Thyroid gland (tissue), 4 donors: ENCODE results near the gene NEK6. TPM values are rescaled to one million over a fixed set of nuclear protein-coding genes. Genes with fewer than 3 reads are reported as not detected.
"Not testable (repeated sequence)": the region's sequence is repeated elsewhere in the genome, so short reads cannot be mapped to it uniquely, and the experiment has no call there.

Source experiments
- DNase-seq, 2 donors: peaks; one replicate each; pipeline ENCODE4 v3.0.0-alpha.2; 2019
- H3K27ac ChIP-seq, 3 donors: fragments of 200-600 bp; sonication (generic); 1 replicate in 2 of 3; 2 replicates in 1 of 3; pipeline ENCODE4 v1.5.1; 2016 to 2019; ENCODE audit warnings: mild to moderate bottlenecking in 1 of 3, moderate library complexity in 1 of 3
- H3K27me3 ChIP-seq: fragments of 200-600 bp; sonication (generic); one replicate; pipeline ENCODE4 v1.5.1; 2019
- H3K36me3 ChIP-seq, 2 donors: fragments of 200-600 bp; sonication (generic); one replicate each; pipeline ENCODE4 v1.5.1; 2016 to 2019
- H3K4me1 ChIP-seq, 2 donors: fragments of 200-600 bp; sonication (generic); one replicate each; pipeline ENCODE4 v1.5.1; 2017 to 2019
- H3K4me3 ChIP-seq, 3 donors: fragments of 200-600 bp; sonication (generic); replicated peaks in 1 of 3; 1 replicate in 2 of 3; 2 replicates in 1 of 3; pipeline ENCODE4 v1.5.1; 2016; ENCODE audit warnings: mild to moderate bottlenecking in 1 of 3
- H3K9me3 ChIP-seq: fragments of 200-600 bp; sonication (generic); one replicate; pipeline ENCODE4 v1.5.1; 2017
- POLR2A ChIP-seq, 2 donors: fragments of 450-650 bp; IDR thresholded peaks; one replicate each; pipeline ENCODE4 v1.6.1; 2017; ENCODE audit warnings: antibody characterized with exemption in 2 of 2, mild to moderate bottlenecking in 2 of 2, moderate library complexity in 1 of 2
- WGBS, 2 donors: methylation state at CpG; one replicate each; pipeline ENCODE4 v1.1.5; 2017; 5-methylcytosine and 5-hydroxymethylcytosine counted together
- intact Hi-C: fragments of 100-400 bp; cut with DNase I; formaldehyde crosslinking; loops from one replicate; pipeline ENCODE4 v1.15.1; 2023
- total RNA-seq, 4 donors: library from RNA; depleted of rRNA; stranded (reverse); fragments of >200 nt; gene quantifications; one replicate each; pipeline ENCODE4 v1.2.3, GENCODE V29; 2016
- TF ChIP-seq, protein P1 (sequence below), 6 experiments: fragments of 200-600 bp in 3 of 6; fragments of 450-650 bp in 3 of 6; sonication (generic) in 3 of 6; IDR thresholded peaks; one replicate each; pipeline ENCODE4 v1.5.1; 2016 to 2019; ENCODE audit warnings: antibody characterized with exemption in 6 of 6, mild to moderate bottlenecking in 2 of 6, inconsistent platforms in 1 of 6, moderate library complexity in 1 of 6

NEK6 gene
- total RNA-seq, 4 donors from 2014 or later: 10.7 to 12.8 (median 11.0) TPM

DNA sequence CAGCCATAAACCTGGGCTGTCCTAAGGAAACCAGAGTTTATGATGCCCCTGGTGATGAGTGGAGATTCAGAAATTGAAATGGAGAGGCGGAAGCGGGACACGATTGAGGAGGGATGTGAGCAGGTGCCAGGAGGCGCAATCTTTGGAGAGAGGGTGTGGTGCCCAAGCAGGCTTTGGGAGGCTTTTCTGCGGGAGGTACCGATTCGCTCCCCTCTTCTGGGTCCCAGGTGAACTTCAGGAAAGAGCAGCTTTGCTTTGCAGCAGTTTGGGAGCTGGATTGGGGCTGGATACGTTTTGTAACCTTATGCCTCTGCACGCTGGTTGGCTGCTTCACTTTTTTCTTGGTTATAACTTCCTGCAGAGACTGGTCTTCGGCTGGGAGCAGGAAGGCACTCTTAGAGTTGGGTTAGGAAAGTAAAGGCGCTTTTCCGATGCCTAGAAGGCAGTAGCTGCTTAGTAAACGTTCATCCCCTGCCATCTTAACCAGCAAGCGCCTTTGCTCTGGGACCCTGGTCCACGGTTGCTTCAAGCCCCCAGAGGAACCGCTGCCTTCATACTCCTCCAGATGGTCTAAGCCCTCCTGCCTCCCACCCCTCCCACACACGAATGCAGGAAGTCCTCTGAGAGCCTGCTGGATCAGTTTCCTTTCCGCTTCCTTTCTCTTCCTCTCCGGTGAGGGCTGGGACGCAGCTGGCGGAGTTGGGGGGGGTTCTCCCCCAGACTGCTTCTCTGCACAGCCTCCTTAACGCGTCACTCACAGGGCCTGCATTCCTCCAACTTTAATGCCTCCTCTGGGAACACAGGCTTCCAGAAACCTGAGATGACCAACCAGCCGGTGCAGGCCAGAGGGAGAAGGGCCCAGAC is 15.2 kb upstream of the NEK6 start:
- H3K27ac ChIP-seq: no peak overlapping the region

DNA sequence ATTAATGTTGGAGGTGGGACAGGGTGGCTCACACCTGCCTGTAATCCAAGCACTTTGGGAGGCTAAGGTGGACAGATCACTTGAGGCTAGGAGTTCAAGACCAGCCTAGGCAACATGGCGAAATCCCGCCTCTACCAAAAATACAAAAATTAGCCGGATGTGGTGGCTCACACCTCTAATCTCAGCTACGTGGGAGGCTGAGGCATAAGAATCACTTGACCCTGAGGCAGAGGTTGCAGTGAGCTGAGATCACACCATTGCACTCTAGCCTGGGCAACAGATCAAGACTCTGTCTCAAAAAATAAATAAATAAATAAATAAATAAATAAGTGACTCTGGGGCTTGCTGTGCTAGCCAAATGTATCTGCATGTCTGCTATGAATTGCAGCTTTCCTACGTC is 10.4 kb upstream of the NEK6 start:
- H3K27me3 ChIP-seq, H3K4me1 ChIP-seq, H3K27ac ChIP-seq, H3K9me3 ChIP-seq, intact Hi-C loops, H3K4me3 ChIP-seq, H3K36me3 ChIP-seq, DNase-seq: not testable (repeated sequence)
- 88 to 97% methylated on average over 5 of the region's 5 CpGs for WGBS, 2 donors

More for the DNA sequence above, 15.2 kb upstream of the NEK6 start:
- Histone ChIP-seq H3K4me1 (no peaks in the 10 kb centered on the region), H3K4me3 (no peak overlapping the region), H3K9me3 (no peaks in the 10 kb centered on the region), H3K27me3 (no peaks in the 10 kb centered on the region), H3K36me3 (no peaks in the 10 kb centered on the region)
- 31 to 33% methylated on average over 24 of the region's 24 CpGs for WGBS, 2 donors
- DNase-seq: no peak
- TF ChIP-seq, protein P1, sequence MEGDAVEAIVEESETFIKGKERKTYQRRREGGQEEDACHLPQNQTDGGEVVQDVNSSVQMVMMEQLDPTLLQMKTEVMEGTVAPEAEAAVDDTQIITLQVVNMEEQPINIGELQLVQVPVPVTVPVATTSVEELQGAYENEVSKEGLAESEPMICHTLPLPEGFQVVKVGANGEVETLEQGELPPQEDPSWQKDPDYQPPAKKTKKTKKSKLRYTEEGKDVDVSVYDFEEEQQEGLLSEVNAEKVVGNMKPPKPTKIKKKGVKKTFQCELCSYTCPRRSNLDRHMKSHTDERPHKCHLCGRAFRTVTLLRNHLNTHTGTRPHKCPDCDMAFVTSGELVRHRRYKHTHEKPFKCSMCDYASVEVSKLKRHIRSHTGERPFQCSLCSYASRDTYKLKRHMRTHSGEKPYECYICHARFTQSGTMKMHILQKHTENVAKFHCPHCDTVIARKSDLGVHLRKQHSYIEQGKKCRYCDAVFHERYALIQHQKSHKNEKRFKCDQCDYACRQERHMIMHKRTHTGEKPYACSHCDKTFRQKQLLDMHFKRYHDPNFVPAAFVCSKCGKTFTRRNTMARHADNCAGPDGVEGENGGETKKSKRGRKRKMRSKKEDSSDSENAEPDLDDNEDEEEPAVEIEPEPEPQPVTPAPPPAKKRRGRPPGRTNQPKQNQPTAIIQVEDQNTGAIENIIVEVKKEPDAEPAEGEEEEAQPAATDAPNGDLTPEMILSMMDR (IDR thresholded peaks at IDR 0.05): no peak
- no peak for TF ChIP-seq POLR2A (IDR thresholded peaks at IDR 0.05)
- intact Hi-C loops: no loop called here

DNA sequence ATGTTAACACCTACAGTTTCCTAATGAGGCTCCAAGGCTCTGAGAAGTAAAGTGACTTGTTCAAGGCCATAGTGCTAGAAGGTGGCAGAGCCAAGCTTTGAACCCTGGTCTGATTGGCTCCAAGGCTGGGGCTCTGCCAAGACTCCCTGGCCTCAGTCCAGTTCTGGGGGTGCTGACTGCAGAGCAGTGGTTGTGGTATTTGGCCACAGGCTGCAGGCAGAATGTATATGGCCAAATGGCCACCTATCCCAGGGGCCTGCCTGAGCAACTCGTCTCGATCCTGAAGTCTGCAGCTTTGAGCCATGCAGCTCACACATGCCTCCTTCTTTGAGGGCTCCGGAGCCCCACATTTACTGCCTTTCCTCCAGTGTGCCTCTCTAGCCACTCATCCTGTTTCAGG is 9.7 kb upstream of the NEK6 start:
- no peaks in the 10 kb centered on the region for H3K9me3 ChIP-seq
- DNase-seq: no peak
- no peaks in the 10 kb centered on the region for H3K27me3 ChIP-seq
- 75% methylated on average over 3 of the region's 3 CpGs; no CpG with 5 or more reads in 1 of the 2 donors for WGBS, 2 donors
- no peak overlapping the region for H3K27ac ChIP-seq
- no peak overlapping the region for H3K4me3 ChIP-seq
- H3K36me3 ChIP-seq: no peaks in the 10 kb centered on the region
- intact Hi-C loops: no loop called here
- TF ChIP-seq, protein P1 (IDR thresholded peaks at IDR 0.05): no peak
- TF ChIP-seq POLR2A (IDR thresholded peaks at IDR 0.05): no peak
- H3K4me1 ChIP-seq: no peaks in the 10 kb centered on the region

DNA sequence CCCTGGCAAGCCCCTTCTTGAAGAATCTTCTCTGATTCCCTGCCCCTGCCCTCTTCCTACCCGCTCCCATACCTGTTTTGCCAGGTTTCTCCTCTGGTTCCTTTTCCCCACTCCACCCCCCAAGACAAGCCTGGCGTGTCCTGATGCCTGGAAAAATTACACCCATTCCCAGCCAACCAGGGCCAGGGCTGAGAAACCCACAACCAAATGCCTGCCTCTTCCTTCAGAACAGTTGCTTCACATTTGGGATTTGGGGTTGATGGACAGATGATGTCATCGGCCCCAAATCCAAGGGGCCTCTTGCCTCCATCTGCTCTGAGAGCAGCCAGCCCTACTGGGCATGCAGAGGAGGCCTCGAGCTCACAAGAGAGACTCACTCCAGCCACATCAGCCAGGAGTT is 8.8 kb upstream of the NEK6 start:
- H3K4me1 ChIP-seq: no peaks in the 10 kb centered on the region
- H3K27me3 ChIP-seq: no peaks in the 10 kb centered on the region
- TF ChIP-seq POLR2A (IDR thresholded peaks at IDR 0.05): no peak
- TF ChIP-seq, protein P1 (IDR thresholded peaks at IDR 0.05): no peak
- H3K4me3 ChIP-seq: no peak overlapping the region
- DNase-seq: no peak
- H3K9me3 ChIP-seq: no peaks in the 10 kb centered on the region
- H3K36me3 ChIP-seq: no peaks in the 10 kb centered on the region
- H3K27ac ChIP-seq: no peak overlapping the region
- intact Hi-C loops: no loop called here
- WGBS, 2 donors: 85 to 98% methylated on average over 4 of the region's 4 CpGs

DNA sequence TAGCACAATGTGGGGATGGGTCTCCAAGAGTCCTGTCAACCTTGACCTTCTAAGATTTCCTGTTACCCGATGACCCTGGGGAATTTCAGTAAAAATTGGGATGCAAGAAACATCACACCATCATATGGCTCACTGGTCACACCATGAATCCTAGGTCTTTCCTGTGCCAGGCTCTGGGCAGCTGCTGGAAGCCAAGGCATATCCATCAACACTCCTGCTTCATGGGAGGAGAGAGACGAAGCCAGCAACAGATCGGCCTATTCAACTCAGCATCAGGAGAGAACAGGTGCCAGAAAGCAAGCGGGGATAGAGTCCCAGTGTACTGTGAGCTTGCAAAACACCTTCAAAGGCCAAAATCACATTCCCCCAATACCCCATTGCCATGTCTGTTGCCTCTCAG is 6.5 kb upstream of the NEK6 start:
- Histone ChIP-seq H3K4me1 (no peaks in the 10 kb centered on the region), H3K9me3 (no peaks in the 10 kb centered on the region), H3K27me3 (no peaks in the 10 kb centered on the region), H3K36me3 (no peaks in the 10 kb centered on the region), H3K4me3 (no peak overlapping the region), H3K27ac (no peak overlapping the region)
- WGBS, 2 donors: 76 to 92% methylated on average over 3 to 4 of the region's 4 CpGs
- intact Hi-C loops: no loop called here
- TF ChIP-seq, protein P1 (IDR thresholded peaks at IDR 0.05): no peak
- no peak for TF ChIP-seq POLR2A (IDR thresholded peaks at IDR 0.05)
- DNase-seq: no peak
